K562 (cell line): ENCODE measurements around the gene KIF1A.

Experiments used
- DNMT1 ChIP-seq: fragments of 450-650 bp; IDR thresholded peaks from 2 replicates; pipeline ENCODE4 v1.6.1; 2016; ENCODE audit warnings: antibody characterized with exemption, mild to moderate bottlenecking
- JUN ChIP-seq, 2 experiments: sonication (generic) in 1 of 2; formaldehyde crosslinking in 1 of 2; IDR thresholded peaks; 2 replicates each; pipeline versions ENCODE4 v1.6.1 to v1.8.0; 2012 to 2022; ENCODE audit warnings: borderline replicate concordance in 2 of 2, mild to moderate bottlenecking in 2 of 2, improper control_type of control experiment in 1 of 2, low read depth in 1 of 2, low read length in 1 of 2, missing genetic modification reagents in 1 of 2
- POLR2A ChIP-seq: fragments of 450-650 bp; conservative IDR thresholded peaks from 2 replicates; pipeline ENCODE4 v1.6.1; 2016
- POLR2AphosphoS5 ChIP-seq: IDR thresholded peaks from 2 replicates; pipeline ENCODE4 v1.6.1; 2011; ENCODE audit warnings: mild to moderate bottlenecking, low read depth, low read length, moderate library complexity; ENCODE audit not compliant: control insufficient read depth, insufficient read depth
- STAG1 ChIP-seq: sonication (generic); formaldehyde crosslinking; IDR thresholded peaks from 2 replicates; pipeline ENCODE4 v1.5.0; 2020; ENCODE audit warnings: missing genetic modification reagents, borderline replicate concordance
- ZNF311 ChIP-seq: fragments of 250-450 bp; sonication (Bioruptor Pico); IDR thresholded peaks from 2 replicates; pipeline ENCODE4 v1.4.0; 2020; ENCODE audit warnings: mild to moderate bottlenecking, moderate library complexity
- TF ChIP-seq, protein P1 (sequence below): IDR thresholded peaks from 2 replicates; pipeline ENCODE4 v1.6.1; 2014; ENCODE audit warnings: antibody characterized with exemption
- TF ChIP-seq, protein P2 (sequence below), 3 experiments: IDR thresholded peaks in 2 of 3; conservative IDR thresholded peaks in 1 of 3; 2 replicates each; pipeline ENCODE4 v1.5.1; 2011 to 2012; ENCODE audit warnings: low read length in 3 of 3, mild to moderate bottlenecking in 3 of 3, control low read depth in 2 of 3, improper control_type of control experiment in 1 of 3, inconsistent platforms in 1 of 3, low read depth in 1 of 3, mixed read lengths in 1 of 3, moderate library complexity in 1 of 3; ENCODE audit not compliant: insufficient read depth in 2 of 3

DNA sequence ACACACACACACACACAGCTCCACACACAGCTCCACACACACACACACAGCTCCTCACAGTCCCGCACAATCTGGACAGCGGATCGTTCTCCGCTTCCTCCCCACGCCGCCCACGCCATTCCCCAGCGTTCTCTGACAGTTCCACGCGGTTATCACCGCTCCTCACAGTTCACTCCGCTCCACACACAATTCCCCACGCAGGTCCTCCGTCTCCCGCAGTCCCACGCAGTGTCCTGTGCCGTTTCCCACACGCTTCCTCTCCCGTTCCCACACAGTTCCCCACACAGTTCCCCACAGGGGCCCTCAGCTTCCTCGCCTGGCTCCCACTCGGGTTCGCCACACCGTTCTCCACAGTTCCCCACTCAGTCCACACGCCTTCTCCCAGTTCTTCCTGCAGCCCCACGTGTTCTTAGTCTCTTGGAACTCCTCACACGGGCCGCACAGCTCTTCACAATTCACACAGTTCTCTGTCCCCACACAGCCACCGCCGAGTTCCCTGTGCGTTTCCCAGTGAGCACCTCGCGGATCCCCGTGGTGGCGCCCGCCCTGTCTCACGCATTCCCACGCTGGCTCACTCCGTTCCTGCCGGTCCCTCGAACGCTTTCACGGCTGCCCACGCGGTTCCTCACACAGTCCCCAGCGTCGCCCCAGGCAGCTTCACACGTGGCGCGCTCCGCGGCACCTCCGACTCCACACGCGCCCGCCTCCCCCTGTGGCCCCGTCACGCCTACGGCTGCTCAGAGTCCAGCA is 38.4 kb downstream of the KIF1A start:
- no peak for TF ChIP-seq POLR2A
- TF ChIP-seq POLR2AphosphoS5: no peak
- TF ChIP-seq, protein P1, sequence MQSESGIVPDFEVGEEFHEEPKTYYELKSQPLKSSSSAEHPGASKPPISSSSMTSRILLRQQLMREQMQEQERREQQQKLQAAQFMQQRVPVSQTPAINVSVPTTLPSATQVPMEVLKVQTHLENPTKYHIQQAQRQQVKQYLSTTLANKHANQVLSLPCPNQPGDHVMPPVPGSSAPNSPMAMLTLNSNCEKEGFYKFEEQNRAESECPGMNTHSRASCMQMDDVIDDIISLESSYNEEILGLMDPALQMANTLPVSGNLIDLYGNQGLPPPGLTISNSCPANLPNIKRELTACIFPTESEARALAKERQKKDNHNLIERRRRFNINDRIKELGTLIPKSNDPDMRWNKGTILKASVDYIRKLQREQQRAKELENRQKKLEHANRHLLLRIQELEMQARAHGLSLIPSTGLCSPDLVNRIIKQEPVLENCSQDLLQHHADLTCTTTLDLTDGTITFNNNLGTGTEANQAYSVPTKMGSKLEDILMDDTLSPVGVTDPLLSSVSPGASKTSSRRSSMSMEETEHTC: no peak
- TF ChIP-seq JUN (IDR thresholded peaks at IDR 0.05; ENCODE audit: borderline replicate concordance, low read depth, low read length): no peak
- no peak for TF ChIP-seq JUN (CRISPR knock-in tag; IDR thresholded peaks at IDR 0.05; ENCODE audit: borderline replicate concordance)
- no peak for TF ChIP-seq DNMT1
- TF ChIP-seq ZNF311 (CRISPR knock-in tag): no peak
- no peak for TF ChIP-seq STAG1 (CRISPR knock-in tag)
- TF ChIP-seq, protein P2, sequence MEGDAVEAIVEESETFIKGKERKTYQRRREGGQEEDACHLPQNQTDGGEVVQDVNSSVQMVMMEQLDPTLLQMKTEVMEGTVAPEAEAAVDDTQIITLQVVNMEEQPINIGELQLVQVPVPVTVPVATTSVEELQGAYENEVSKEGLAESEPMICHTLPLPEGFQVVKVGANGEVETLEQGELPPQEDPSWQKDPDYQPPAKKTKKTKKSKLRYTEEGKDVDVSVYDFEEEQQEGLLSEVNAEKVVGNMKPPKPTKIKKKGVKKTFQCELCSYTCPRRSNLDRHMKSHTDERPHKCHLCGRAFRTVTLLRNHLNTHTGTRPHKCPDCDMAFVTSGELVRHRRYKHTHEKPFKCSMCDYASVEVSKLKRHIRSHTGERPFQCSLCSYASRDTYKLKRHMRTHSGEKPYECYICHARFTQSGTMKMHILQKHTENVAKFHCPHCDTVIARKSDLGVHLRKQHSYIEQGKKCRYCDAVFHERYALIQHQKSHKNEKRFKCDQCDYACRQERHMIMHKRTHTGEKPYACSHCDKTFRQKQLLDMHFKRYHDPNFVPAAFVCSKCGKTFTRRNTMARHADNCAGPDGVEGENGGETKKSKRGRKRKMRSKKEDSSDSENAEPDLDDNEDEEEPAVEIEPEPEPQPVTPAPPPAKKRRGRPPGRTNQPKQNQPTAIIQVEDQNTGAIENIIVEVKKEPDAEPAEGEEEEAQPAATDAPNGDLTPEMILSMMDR (IDR thresholded peaks at IDR 0.05 in 2 of 3, conservative IDR thresholded peaks at IDR 0.05 in 1 of 3; ENCODE audit: insufficient read depth in 2 of 3, low read depth in 1 of 3, low read length in 3 of 3): no peak
